ENCODE data around the gene SMG9. TPM values are rescaled to one million over a fixed set of nuclear protein-coding genes. Genes with fewer than 3 reads are reported as not detected.
A peak's percentile ranks its signal among the peaks of the same experiment; 100 is the strongest.

Gene SMG9
- total RNA-seq, 1 donor from 2014 or later: 86.6 TPM

GRCh38 chr19:43720936-43721335 lies 33.8 kb downstream of the SMG9 start:
- intact Hi-C loops (cut with micrococcal nuclease): no loop called here
- H3K4me3 Mint-ChIP-seq: no peak overlapping the region
- H3K4me1 Mint-ChIP-seq: peaks cover 4% of the 10 kb centered on the region
- DNase-seq: no peak
- H3K9me3 Mint-ChIP-seq: no peaks in the 10 kb centered on the region
- no peak overlapping the region for H3K27ac Mint-ChIP-seq
- no peaks in the 10 kb centered on the region for H3K36me3 Mint-ChIP-seq (ENCODE audit: low read depth)
- no peaks in the 10 kb centered on the region for H3K27me3 Mint-ChIP-seq

GRCh38 chr19:43719918-43720317 lies 34.8 kb downstream of the SMG9 start:
- DNase-seq: no peak
- Mint-ChIP-seq H3K9me3 (no peaks in the 10 kb centered on the region), H3K4me1 (no peaks in the 10 kb centered on the region), H3K36me3 (ENCODE audit: low read depth) (no peaks in the 10 kb centered on the region), H3K27ac (no peak overlapping the region), H3K4me3 (no peak overlapping the region), H3K27me3 (no peaks in the 10 kb centered on the region)
- intact Hi-C loops (cut with micrococcal nuclease): no loop called here

DNA sequence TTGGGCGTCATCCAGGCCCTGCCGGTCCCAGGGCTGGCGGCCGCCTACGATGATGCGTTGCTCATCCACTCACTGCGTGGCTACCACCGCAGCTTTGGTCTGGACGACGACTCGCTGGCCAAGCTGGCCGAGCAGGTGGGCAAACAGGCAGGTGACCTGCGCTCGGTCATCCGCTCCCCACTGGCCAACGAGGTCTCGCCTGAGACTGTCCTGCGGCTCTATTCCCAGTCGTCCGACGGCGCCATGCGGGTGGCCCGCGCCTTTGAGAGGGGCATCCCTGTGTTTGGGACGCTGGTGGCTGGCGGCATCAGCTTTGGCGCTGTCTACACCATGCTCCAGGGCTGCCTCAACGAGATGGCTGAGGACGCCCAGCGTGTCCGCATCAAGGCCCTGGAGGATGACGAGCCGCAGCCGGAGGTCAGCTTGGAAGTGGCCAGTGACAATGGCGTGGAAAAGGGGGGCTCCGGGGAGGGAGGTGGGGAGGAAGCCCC lies 35.3 kb downstream of the SMG9 start:
- Mint-ChIP-seq H3K27ac (no peak overlapping the region), H3K4me1 (no peaks in the 10 kb centered on the region), H3K27me3 (peaks cover 2% of the 10 kb centered on the region), H3K9me3 (no peaks in the 10 kb centered on the region), H3K4me3 (no peak overlapping the region), H3K36me3 (ENCODE audit: low read depth) (no peaks in the 10 kb centered on the region)
- DNase-seq: no peak
- intact Hi-C loops (cut with micrococcal nuclease): no loop called here

DNA sequence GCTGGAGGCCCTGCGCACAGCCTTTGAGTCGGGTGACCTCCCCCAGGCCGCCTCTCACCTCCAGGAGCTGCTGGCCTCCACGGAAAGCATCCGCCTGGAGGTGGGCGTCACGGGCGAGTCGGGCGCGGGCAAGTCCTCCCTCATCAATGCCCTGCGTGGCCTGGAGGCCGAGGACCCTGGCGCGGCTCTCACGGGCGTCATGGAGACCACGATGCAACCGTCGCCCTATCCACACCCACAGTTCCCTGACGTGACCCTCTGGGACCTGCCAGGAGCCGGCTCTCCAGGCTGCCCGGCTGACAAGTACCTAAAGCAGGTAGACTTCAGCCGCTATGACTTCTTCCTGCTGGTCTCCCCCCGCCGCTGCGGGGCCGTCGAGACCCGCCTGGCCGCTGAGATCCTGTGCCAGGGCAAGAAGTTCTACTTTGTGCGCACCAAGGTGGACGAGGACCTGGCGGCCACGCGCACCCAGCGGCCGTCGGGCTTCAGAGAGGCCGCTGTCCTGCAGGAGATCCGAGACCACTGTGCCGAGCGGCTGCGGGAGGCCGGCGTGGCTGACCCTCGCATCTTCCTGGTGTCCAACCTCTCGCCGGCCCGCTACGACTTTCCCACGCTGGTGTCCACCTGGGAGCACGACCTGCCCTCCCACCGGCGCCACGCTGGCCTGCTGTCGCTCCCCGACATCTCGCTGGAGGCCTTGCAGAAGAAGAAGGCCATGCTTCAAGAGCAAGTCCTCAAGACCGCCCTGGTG lies 36.0 kb downstream of the SMG9 start:
- intact Hi-C loops (cut with micrococcal nuclease): no loop called here
- no peaks in the 10 kb centered on the region for H3K36me3 Mint-ChIP-seq (ENCODE audit: low read depth)
- no peaks in the 10 kb centered on the region for H3K9me3 Mint-ChIP-seq
- no peak overlapping the region for H3K4me3 Mint-ChIP-seq
- no peak overlapping the region for H3K27ac Mint-ChIP-seq
- H3K4me1 Mint-ChIP-seq: no peaks in the 10 kb centered on the region
- peaks cover 2% of the 10 kb centered on the region for H3K27me3 Mint-ChIP-seq
- DNase-seq: no peak

- peaks cover 3% of the 10 kb centered on the region for H3K9me3 Mint-ChIP-seq
- DNase-seq: no peak
- no peak within 1 kb of the TSS for H3K4me3 Mint-ChIP-seq
- no peaks in the 10 kb centered on the region for H3K4me1 Mint-ChIP-seq
- H3K27ac Mint-ChIP-seq: no peak within 1 kb of the TSS
- H3K36me3 Mint-ChIP-seq (ENCODE audit: low read depth): no peaks in the 10 kb centered on the region
- H3K27me3 Mint-ChIP-seq: peaks cover 6% of the 10 kb centered on the region
- intact Hi-C loops (cut with micrococcal nuclease): no loop called here
Observed at GRCh38 chr19:43715776-43716175, 39.0 kb downstream of the SMG9 start, which contains the start of gene IRGC. Gene IRGC (plus strand): TSS chr19:43716076. CDS start chr19:43718559, 2,483 bp downstream.

GRCh38 chr19:43713208-43713607 lies 41.6 kb downstream of the SMG9 start:
- Mint-ChIP-seq H3K27ac (no peak overlapping the region), H3K4me1 (no peaks in the 10 kb centered on the region), H3K27me3 (peaks cover 6% of the 10 kb centered on the region), H3K4me3 (no peak overlapping the region), H3K9me3 (peaks cover 7% of the 10 kb centered on the region), H3K36me3 (ENCODE audit: low read depth) (peaks cover 3% of the 10 kb centered on the region)
- intact Hi-C loops (cut with micrococcal nuclease): no loop called here
- no peak for DNase-seq

- no peak overlapping the region for H3K4me3 Mint-ChIP-seq
- peaks cover 2% of the 10 kb centered on the region for H3K4me1 Mint-ChIP-seq
- H3K27ac Mint-ChIP-seq: peak overlapping the region; percentile 1
- DNase-seq: no peak
- intact Hi-C loops (cut with micrococcal nuclease): no loop called here
- peaks cover 7% of the 10 kb centered on the region for H3K9me3 Mint-ChIP-seq
- peaks cover 6% of the 10 kb centered on the region for H3K27me3 Mint-ChIP-seq
- peaks cover 3% of the 10 kb centered on the region for H3K36me3 Mint-ChIP-seq (ENCODE audit: low read depth)
Observed at GRCh38 chr19:43711751-43712355, 42.9 kb downstream of the SMG9 start.

GRCh38 chr19:43708716-43709115 lies 46.0 kb downstream of the SMG9 start:
- intact Hi-C loops (cut with micrococcal nuclease): no loop called here
- no peak for DNase-seq
- H3K4me1 Mint-ChIP-seq: peaks cover 2% of the 10 kb centered on the region
- H3K9me3 Mint-ChIP-seq: peaks cover 7% of the 10 kb centered on the region
- H3K27ac Mint-ChIP-seq: no peak overlapping the region
- H3K36me3 Mint-ChIP-seq (ENCODE audit: low read depth): peaks cover 3% of the 10 kb centered on the region
- H3K4me3 Mint-ChIP-seq: no peak overlapping the region
- peaks cover 6% of the 10 kb centered on the region for H3K27me3 Mint-ChIP-seq

- peaks cover 6% of the 10 kb centered on the region for H3K27me3 Mint-ChIP-seq
- no peak overlapping the region for H3K4me3 Mint-ChIP-seq
- no peak overlapping the region for H3K27ac Mint-ChIP-seq
- intact Hi-C loops (cut with micrococcal nuclease): no loop called here
- peaks cover 3% of the 10 kb centered on the region for H3K36me3 Mint-ChIP-seq (ENCODE audit: low read depth)
- no peak for DNase-seq
- peaks cover 2% of the 10 kb centered on the region for H3K4me1 Mint-ChIP-seq
- peaks cover 7% of the 10 kb centered on the region for H3K9me3 Mint-ChIP-seq
Observed at GRCh38 chr19:43707158-43707712, 47.5 kb downstream of the SMG9 start.

DNA sequence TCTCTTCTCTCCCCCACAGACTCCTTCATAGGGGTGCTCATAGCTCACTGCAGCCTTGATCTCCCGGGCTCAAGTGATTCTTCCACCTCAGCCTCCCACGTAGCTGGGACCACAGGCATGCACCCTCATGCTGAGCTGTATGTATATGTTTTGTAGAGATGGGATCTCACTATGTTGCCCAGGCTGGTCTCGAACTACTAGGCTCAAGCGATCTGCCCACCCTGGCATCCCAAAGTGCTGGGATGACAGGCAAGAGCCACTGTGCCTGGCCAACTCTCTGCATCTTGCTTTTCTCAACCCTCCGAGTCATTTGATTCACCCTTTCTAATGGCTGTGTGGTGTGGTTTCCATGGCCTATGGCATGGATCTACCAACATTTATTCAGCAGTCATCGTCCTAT lies 49.0 kb downstream of the SMG9 start:
- no peak for DNase-seq
- intact Hi-C loops (cut with micrococcal nuclease): no loop called here
- H3K27me3 Mint-ChIP-seq: peaks cover 2% of the 10 kb centered on the region
- peaks cover 3% of the 10 kb centered on the region for H3K36me3 Mint-ChIP-seq (ENCODE audit: low read depth)
- H3K27ac Mint-ChIP-seq: no peak overlapping the region
- peaks cover 8% of the 10 kb centered on the region for H3K9me3 Mint-ChIP-seq
- H3K4me1 Mint-ChIP-seq: peaks cover 9% of the 10 kb centered on the region
- no peak overlapping the region for H3K4me3 Mint-ChIP-seq

DNA sequence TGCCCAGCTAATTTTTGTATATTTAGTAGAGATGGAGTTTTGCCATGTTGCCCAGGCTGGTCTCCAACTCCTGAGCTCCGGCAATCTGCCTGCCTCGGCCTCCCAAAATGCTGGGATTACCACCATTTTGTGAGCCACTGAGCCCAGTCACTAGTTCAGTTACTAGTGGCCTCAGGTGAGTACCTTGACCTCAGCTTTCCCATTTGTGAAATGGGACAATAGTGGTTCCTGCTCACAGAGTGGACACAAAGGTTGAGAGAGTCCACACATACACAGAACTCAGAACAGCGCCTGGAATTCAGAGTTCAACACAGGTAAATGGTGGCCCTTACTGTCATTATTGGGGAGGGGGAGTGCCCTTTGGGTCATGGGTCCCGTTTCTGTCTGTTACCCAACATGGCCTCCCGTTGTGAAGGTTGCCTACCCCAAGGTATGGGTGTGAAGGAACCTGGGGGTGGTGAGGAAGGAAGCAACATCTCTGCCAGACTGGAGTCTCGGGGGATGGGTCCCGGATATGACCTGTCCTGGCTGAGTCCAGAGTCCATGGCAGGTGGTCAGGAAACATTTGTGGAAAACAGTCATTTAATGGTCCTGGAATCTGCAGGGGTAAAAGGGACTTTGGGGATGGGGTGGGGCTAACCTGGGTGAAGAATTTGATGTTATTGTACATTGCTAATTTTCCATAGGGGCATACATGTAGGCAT lies 50.6 kb downstream of the SMG9 start:
- intact Hi-C loops (cut with micrococcal nuclease): no loop called here
- H3K27me3 Mint-ChIP-seq: peaks cover 8% of the 10 kb centered on the region
- peak overlapping the region; percentile 4 for H3K27ac Mint-ChIP-seq
- H3K36me3 Mint-ChIP-seq (ENCODE audit: low read depth): peaks cover 3% of the 10 kb centered on the region
- peaks cover 20% of the 10 kb centered on the region for H3K4me1 Mint-ChIP-seq
- no peak for DNase-seq
- no peak overlapping the region for H3K4me3 Mint-ChIP-seq
- H3K9me3 Mint-ChIP-seq: peaks cover 6% of the 10 kb centered on the region

DNA sequence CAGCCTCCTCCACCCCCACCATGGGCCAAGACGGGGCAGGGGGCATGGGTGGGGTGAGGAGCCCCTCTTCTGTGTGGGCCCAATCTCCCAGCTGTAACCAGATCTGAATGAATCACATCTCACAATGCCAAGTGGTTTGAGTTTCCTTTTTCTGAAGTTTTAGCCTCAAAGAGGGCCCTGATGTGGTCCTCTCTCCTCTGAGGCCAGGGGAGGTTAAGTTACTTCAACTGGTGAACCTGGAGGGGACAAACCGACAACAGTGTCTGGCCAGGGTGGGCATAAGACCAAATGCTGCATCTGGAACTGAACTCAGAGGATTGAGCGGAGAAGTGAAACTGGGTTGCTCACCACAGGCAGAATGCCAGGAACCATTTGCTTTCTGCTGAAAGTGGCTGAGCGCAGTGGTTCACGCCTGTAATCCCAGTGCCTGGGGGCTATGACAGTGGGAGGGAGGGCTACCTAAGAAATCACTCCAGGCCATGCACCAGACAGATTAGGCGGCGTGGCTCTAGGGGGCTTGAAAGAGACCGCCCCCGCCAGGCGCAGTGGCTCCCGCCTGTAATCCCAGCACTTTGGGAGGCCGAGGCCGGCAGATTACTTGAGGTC lies 54.3 kb downstream of the SMG9 start:
- intact Hi-C loops (cut with micrococcal nuclease): loop anchor here (2.0 kb wide), 1 partner anchor 32 kb away; no protein-coding TSS in a partner anchor
- Mint-ChIP-seq H3K4me3 (peak overlapping the region; percentile 81), H3K36me3 (ENCODE audit: low read depth) (no peaks in the 10 kb centered on the region), H3K4me1 (peaks cover 18% of the 10 kb centered on the region), H3K27ac (peak overlapping the region; percentile 81), H3K9me3 (peaks cover 4% of the 10 kb centered on the region), H3K27me3 (peaks cover 13% of the 10 kb centered on the region)
- peak; percentile 61 for DNase-seq

- H3K36me3 Mint-ChIP-seq (ENCODE audit: low read depth): no peaks in the 10 kb centered on the region
- H3K9me3 Mint-ChIP-seq: peaks cover 4% of the 10 kb centered on the region
- peaks cover 18% of the 10 kb centered on the region for H3K4me1 Mint-ChIP-seq
- H3K27me3 Mint-ChIP-seq: peaks cover 15% of the 10 kb centered on the region
- H3K4me3 Mint-ChIP-seq: peak overlapping the region; percentile 81
- intact Hi-C loops (cut with micrococcal nuclease): loop anchor here (2.0 kb wide), 1 partner anchor 31 kb away; no protein-coding TSS in a partner anchor
- H3K27ac Mint-ChIP-seq: peak overlapping the region; percentile 81
- DNase-seq: peak; percentile 58
Observed at GRCh38 chr19:43699506-43700394, 55.0 kb downstream of the SMG9 start.

Measured in activated CD4-positive, alpha-beta T cell treated with anti-CD3 and anti-CD28 coated beads, Interleukin-2, amount 10 ng/mL, durations not matched to agents 24 days and 14 days (primary cell).